Sigmoid colon (tissue), 3 donors: ENCODE measurements around the gene IRS2.

Source experiments
- POLR2A ChIP-seq, 2 donors: fragments of 450-650 bp; IDR thresholded peaks; one replicate each; pipeline ENCODE4 v1.6.1; 2016; ENCODE audit warnings: antibody characterized with exemption in 2 of 2, mild to moderate bottlenecking in 2 of 2, moderate library complexity in 2 of 2
- TF ChIP-seq, protein P1 (sequence below), 4 experiments: fragments of 450-650 bp in 3 of 4; fragments of 200-600 bp in 1 of 4; IDR thresholded peaks; one replicate each; pipeline ENCODE4 v1.5.1; 2016 to 2019; ENCODE audit warnings: antibody characterized with exemption in 4 of 4, mild to moderate bottlenecking in 3 of 4, moderate library complexity in 2 of 4

DNA sequence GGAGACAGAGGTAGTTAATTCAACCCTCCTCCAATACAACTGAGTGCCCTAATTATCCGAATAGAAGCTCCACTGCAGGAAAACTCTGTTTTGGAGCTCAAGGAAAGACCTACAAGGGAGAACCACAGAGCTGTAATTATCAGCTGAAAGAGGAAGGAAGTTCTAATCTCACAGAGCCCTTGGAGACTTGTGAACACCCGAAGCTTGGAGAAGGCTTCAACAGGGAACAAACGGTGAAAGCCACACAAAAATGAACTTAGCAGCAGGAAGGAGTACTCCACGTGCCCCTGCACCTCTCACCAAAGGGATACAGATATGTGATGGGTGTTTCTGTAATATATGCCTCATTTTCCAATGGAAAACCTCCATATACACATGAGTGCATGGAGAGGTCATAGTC, 61.1 kb downstream of the IRS2 start:
- TF ChIP-seq, protein P1, sequence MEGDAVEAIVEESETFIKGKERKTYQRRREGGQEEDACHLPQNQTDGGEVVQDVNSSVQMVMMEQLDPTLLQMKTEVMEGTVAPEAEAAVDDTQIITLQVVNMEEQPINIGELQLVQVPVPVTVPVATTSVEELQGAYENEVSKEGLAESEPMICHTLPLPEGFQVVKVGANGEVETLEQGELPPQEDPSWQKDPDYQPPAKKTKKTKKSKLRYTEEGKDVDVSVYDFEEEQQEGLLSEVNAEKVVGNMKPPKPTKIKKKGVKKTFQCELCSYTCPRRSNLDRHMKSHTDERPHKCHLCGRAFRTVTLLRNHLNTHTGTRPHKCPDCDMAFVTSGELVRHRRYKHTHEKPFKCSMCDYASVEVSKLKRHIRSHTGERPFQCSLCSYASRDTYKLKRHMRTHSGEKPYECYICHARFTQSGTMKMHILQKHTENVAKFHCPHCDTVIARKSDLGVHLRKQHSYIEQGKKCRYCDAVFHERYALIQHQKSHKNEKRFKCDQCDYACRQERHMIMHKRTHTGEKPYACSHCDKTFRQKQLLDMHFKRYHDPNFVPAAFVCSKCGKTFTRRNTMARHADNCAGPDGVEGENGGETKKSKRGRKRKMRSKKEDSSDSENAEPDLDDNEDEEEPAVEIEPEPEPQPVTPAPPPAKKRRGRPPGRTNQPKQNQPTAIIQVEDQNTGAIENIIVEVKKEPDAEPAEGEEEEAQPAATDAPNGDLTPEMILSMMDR (IDR thresholded peaks at IDR 0.05): no peak
- no peak for TF ChIP-seq POLR2A (IDR thresholded peaks at IDR 0.05)
